Raji (cell line): ENCODE measurements around the gene C11orf52.

Experiments used
- POLR2A ChIP-seq: IDR thresholded peaks from 2 replicates; pipeline ENCODE4 v1.6.1; 2011; ENCODE audit warnings: low read depth, low read length, control low read depth; ENCODE audit not compliant: insufficient read depth

Gene C11orf52

GRCh38 chr11:111909378-111909777 is 9.3 kb upstream of the C11orf52 start:
- TF ChIP-seq POLR2A: no peak

- no peak for TF ChIP-seq POLR2A
Measured at GRCh38 chr11:111910676-111911562, 7.8 kb upstream of the C11orf52 start.

GRCh38 chr11:111911563-111912401 is 6.9 kb upstream of the C11orf52 start, which contains the start of gene CRYAB:
CRYAB (minus strand) TSS chr11:111911770; CDS start chr11:111911724, 46 bp downstream.
- TF ChIP-seq POLR2A: no peak

- no peak for TF ChIP-seq POLR2A
Measured at GRCh38 chr11:111912535-111912934, 6.2 kb upstream of the C11orf52 start, which contains the start of gene HSPB2. HSPB2 (plus strand) TSS chr11:111912734; CDS start chr11:111912830, 96 bp downstream.

- TF ChIP-seq POLR2A: no peak
Measured at GRCh38 chr11:111913031-111913861, 5.5 kb upstream of the C11orf52 start.

- no peak for TF ChIP-seq POLR2A
Measured at GRCh38 chr11:111913997-111914396, 4.7 kb upstream of the C11orf52 start.

- no peak for TF ChIP-seq POLR2A
Measured at GRCh38 chr11:111916768-111917167, 1.9 kb upstream of the C11orf52 start.

GRCh38 chr11:111917312-111917711 is 1.4 kb upstream of the C11orf52 start:
- TF ChIP-seq POLR2A: no peak

- no peak for TF ChIP-seq POLR2A
Measured at GRCh38 chr11:111917788-111918187, 925 bp upstream of the C11orf52 start.

GRCh38 chr11:111920908-111921307 is 2.2 kb downstream of the C11orf52 start:
- no peak for TF ChIP-seq POLR2A

- TF ChIP-seq POLR2A: no peak
Measured at GRCh38 chr11:111921541-111922230, 3.0 kb downstream of the C11orf52 start.

- TF ChIP-seq POLR2A: no peak
Measured at GRCh38 chr11:111922803-111923202, 4.1 kb downstream of the C11orf52 start.

- TF ChIP-seq POLR2A: no peak
Measured at GRCh38 chr11:111923351-111923788, 4.7 kb downstream of the C11orf52 start.

- no peak for TF ChIP-seq POLR2A
Measured at GRCh38 chr11:111923951-111924350, 5.2 kb downstream of the C11orf52 start.
